ENCODE measurements around the gene KLHL18.
A peak's percentile ranks its signal among the peaks of the same experiment; 100 is the strongest.

The KLHL18 gene

DNA sequence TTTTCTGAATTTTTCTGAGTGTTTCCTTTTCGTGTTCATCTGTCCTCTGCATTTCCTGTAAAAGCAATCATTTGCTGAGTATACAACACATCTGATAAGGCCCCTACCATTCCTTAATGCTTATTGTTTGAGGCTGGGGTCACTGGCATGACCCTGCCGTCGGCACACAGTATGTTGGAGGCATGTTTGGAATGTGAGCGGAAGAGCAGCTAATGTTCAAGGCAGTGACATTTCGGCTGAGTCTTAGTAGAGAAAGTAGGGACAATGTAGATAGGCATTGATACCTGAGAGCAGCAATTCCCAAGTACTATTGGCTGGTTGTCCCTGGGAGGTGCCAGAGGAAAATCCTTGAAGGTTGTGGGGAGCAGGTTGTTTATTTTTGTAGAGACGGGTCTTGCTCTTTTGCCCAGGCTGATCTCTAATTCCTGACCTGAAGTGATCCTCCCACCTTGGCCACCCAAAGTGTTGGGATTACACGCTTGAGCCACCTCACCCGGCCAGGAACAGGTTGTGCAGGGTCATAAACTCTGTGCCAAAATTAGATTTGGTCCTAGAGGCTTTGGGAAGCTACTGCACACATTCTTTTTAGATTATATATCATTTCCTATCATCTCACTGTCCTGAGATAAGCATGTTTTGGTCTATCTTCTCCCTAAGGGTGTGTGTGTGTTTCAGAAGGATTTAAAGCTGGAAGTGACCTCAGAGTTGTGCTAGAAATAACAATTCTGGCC is 111.6 kb downstream of the KLHL18 start:
- TF ChIP-seq GATA1 (IDR thresholded peaks at IDR 0.05; ENCODE audit: low read depth, low read length) (no peak), POLR2A (IDR thresholded peaks at IDR 0.05; ENCODE audit: low read length) (no peak)
- DNase-seq = peak in 1 of 2 experiments; percentile 52

DNA sequence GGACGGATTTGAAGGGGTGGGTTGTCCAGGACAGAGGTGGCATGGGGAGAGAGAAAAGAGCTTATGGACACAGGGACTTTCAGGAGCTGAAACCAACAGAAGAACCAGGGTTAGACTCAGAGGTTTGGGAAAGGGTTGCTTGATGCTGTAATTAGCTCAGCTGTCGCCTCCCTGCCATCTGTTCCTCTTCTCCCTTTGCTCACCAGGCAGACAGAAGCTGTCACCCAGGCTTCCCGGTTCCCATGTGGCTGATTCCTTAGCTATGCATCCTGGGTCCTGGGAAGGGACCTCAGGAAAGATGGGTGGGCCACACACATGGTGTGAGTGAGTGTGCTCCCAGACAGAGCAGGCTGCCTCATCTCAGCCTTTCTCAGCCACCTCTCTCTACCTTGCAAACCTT is 112.1 kb downstream of the KLHL18 start:
- TF ChIP-seq GATA1 (IDR thresholded peaks at IDR 0.05; ENCODE audit: low read depth, low read length) = no peak
- TF ChIP-seq POLR2A (IDR thresholded peaks at IDR 0.05; ENCODE audit: low read length) = no peak
- DNase-seq = no peak
